GM12891 (cell line): ENCODE results near the gene EFCAB11.

Experiments used
- DNase-seq: peaks from one replicate; pipeline ENCODE4 v3.0.0; 2011; ENCODE audit warnings: low spot score; ENCODE audit not compliant: insufficient read length
- FAIRE-seq: peaks from 2 replicates; lab custom pipeline; 2011; peaks lifted over from hg19 to GRCh38; lab: Jason Lieb, UNC
- PAX5 ChIP-seq: IDR thresholded peaks from 2 replicates; pipeline ENCODE4 v1.6.1; 2011; ENCODE audit warnings: low read length, moderate library complexity, mild to moderate bottlenecking; ENCODE audit not compliant: insufficient read depth, severe bottlenecking
- POLR2A ChIP-seq: IDR thresholded peaks from 2 replicates; pipeline ENCODE4 v1.6.1; 2011; ENCODE audit warnings: low read depth, low read length, control low read depth
- POLR2AphosphoS5 ChIP-seq: IDR thresholded peaks from 2 replicates; pipeline ENCODE4 v1.6.1; 2011; ENCODE audit warnings: low read depth, low read length, control low read depth
- POU2F2 ChIP-seq: IDR thresholded peaks from 2 replicates; pipeline ENCODE4 v1.6.1; 2011; ENCODE audit warnings: low read depth, mild to moderate bottlenecking, control low read depth, low read length, moderate library complexity
- SPI1 ChIP-seq: IDR thresholded peaks from 2 replicates; pipeline ENCODE4 v1.6.1; 2011; ENCODE audit warnings: low read depth, low read length, control low read depth
- TAF1 ChIP-seq: IDR thresholded peaks from 2 replicates; pipeline ENCODE4 v1.6.1; 2011; ENCODE audit warnings: low read depth, low read length, control low read depth

The EFCAB11 gene

DNA sequence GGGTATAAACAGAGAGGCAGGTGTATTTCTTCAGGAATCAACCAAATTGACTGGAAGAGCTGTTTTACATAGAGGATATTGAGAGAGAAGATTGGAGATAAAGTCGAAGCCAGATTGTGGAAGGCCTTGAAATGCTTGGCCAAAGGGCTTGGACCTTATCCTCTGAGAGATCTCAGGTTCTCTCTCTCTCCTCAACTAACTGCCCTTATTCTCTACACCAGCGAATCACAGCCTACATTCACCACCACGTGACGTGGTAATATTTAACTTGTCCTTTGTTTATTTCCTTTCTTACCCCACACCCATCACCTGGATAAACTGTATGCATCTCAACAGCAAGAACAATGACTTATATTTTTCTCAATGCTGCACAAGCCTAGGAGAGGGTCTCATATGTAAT lies 207.4 kb downstream of the EFCAB11 start:
- DNase-seq, result no peak
- FAIRE-seq, result no peak
- TF ChIP-seq PAX5 (no peak), POLR2AphosphoS5 (no peak), SPI1 (no peak)

DNA sequence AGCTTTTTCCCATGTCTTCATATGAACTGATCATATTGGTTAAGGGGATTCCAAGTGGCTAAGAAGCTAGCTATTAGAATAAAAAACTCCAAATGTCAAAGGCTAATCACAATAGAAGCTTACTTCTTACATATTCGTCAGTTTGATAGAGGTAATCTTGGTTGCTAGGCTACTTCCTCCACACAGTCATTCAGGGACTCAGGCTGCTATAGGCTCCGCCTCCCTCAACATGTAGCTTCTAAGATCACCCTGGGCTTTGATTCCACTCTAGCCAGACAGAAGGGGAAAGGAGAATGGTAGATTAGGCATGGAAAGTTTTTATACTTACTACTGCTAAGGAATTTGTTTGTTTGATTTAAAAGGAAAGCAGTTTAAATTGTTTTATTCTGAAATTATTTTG lies 207.9 kb downstream of the EFCAB11 start:
- DNase-seq (no peak), FAIRE-seq (no peak)
- TF ChIP-seq PAX5 (no peak), POLR2AphosphoS5 (no peak), TAF1 (no peak), POLR2A (no peak), POU2F2 (no peak), SPI1 (no peak)

DNA sequence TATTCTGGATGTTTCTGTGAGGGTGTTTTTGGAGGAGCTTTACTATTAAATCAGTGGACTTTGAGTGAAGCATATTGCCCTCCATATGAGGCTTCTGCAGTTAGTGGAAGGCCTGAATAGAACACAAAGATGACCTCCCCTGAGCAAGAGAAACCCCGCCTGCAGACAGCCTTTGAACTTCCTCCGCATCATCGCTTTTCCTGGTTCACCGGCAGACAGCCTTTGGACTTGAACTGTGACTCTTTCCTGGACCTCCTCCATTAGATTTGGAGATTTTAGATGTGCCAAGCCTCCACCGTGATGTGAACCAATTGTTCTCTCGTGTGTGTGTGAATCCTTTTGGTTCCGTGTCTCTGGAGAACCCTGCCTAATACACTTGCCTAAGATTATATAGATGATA lies 208.4 kb downstream of the EFCAB11 start:
- TF ChIP-seq POU2F2, result no peak
- TF ChIP-seq TAF1, result no peak
- no peak for TF ChIP-seq PAX5
- no peak for TF ChIP-seq SPI1
- no peak for TF ChIP-seq POLR2AphosphoS5
- TF ChIP-seq POLR2A, result no peak
- DNase-seq (no peak), FAIRE-seq (no peak)
